Measurements from ENCODE around the gene GLUD1. TPM values are rescaled to one million over a fixed set of nuclear protein-coding genes. Genes with fewer than 3 reads are reported as not detected.

GLUD1 gene
- total RNA-seq, result 125 and 152 TPM in 2 replicates

GRCh38 chr10:87094373-87095235 lies at the start of gene GLUD1, which contains the start of gene SHLD2:
GLUD1 (minus strand) TSS chr10:87094843; CDS start chr10:87094769, 74 bp downstream.
SHLD2 (plus strand) TSS chr10:87095206; CDS start chr10:87151355, 56,149 bp downstream.

GRCh38 chr10:87020056-87020455 lies 74.6 kb downstream of the GLUD1 start, which contains the start of gene FAM25A:
FAM25A (plus strand) TSS chr10:87020294; CDS start chr10:87020325, 31 bp downstream.

Other genes starting within 250 kb of the GLUD1 start
- gene MMRN2, start 137.2 kb downstream of the GLUD1 start, total RNA-seq, result 0.70 and 3.6 TPM in 2 replicates
- 8.6 and 16.2 TPM in 2 replicates for gene SNCG, start 136.2 kb downstream of the GLUD1 start, total RNA-seq
- 1.1 and 6.7 TPM in 2 replicates for gene ADIRF, start 126.4 kb downstream of the GLUD1 start, total RNA-seq
- gene FAM25A, start 74.5 kb downstream of the GLUD1 start, total RNA-seq, result not detected in 2 replicates
- 13.9 and 27.3 TPM in 2 replicates for gene SHLD2, start 363 bp upstream of the GLUD1 start, total RNA-seq
- gene NUTM2A, start 130.6 kb upstream of the GLUD1 start, total RNA-seq, result 0.34 and 3.4 TPM in 2 replicates

Data from pericardium fibroblast (primary cell).